Medulla oblongata (tissue), 1 donor: Measurements from ENCODE around the gene UBE2D3.
"Not testable (repeated sequence)": the region's sequence is repeated elsewhere in the genome, so short reads cannot be mapped to it uniquely, and the experiment has no call there.

ENCODE experiments used
- DNase-seq: peaks from one replicate; pipeline ENCODE4 v3.0.0-alpha.2; 2015; ENCODE audit errors: extremely low spot score

UBE2D3 gene

GRCh38 chr4:102826890-102827673 is at the start of gene UBE2D3:
Gene UBE2D3, minus strand, starts transcription at chr4:102827551. Its CDS starts 1,043 bp downstream, at chr4:102826508.
- peak; percentile 91 for DNase-seq

- no peak for DNase-seq
Observed at GRCh38 chr4:102871772-102872171, 44.4 kb upstream of the UBE2D3 start.

GRCh38 chr4:102869569-102870197 is 42.3 kb upstream of the UBE2D3 start:
- DNase-seq, result no peak

GRCh38 chr4:102868781-102869568 is 41.6 kb upstream of the UBE2D3 start, which contains the start of gene CISD2:
Gene CISD2, plus strand, starts transcription at chr4:102868992. Its CDS starts 93 bp downstream, at chr4:102869085.
- peak; percentile 93 for DNase-seq

- DNase-seq, result no peak
Observed at GRCh38 chr4:102868153-102868780, 40.9 kb upstream of the UBE2D3 start.

- DNase-seq, result no peak
Observed at GRCh38 chr4:102867278-102868152, 40.2 kb upstream of the UBE2D3 start.

GRCh38 chr4:102865327-102865726 is 38.0 kb upstream of the UBE2D3 start:
- not testable (repeated sequence) for DNase-seq

GRCh38 chr4:102862747-102863146 is 35.4 kb upstream of the UBE2D3 start:
- no peak for DNase-seq

- DNase-seq, result peak; percentile 53
Observed at GRCh38 chr4:102862016-102862415, 34.7 kb upstream of the UBE2D3 start.

GRCh38 chr4:102860611-102861324 is 33.4 kb upstream of the UBE2D3 start:
- no peak for DNase-seq

- DNase-seq, result no peak
Observed at GRCh38 chr4:102858828-102859464, 31.6 kb upstream of the UBE2D3 start.

GRCh38 chr4:102850370-102850769 is 23.0 kb upstream of the UBE2D3 start:
- DNase-seq, result no peak

GRCh38 chr4:102849579-102850104 is 22.3 kb upstream of the UBE2D3 start:
- DNase-seq, result no peak

GRCh38 chr4:102847687-102848086 is 20.3 kb upstream of the UBE2D3 start:
- DNase-seq, result no peak

- no peak for DNase-seq
Observed at GRCh38 chr4:102843938-102844337, 16.6 kb upstream of the UBE2D3 start.

- DNase-seq, result no peak
Observed at GRCh38 chr4:102843273-102843672, 15.9 kb upstream of the UBE2D3 start.

GRCh38 chr4:102842367-102842766 is 15.0 kb upstream of the UBE2D3 start:
- DNase-seq, result no peak

- DNase-seq, result no peak
Observed at GRCh38 chr4:102836596-102836995, 9.2 kb upstream of the UBE2D3 start.

GRCh38 chr4:102832667-102833066 is 5.3 kb upstream of the UBE2D3 start:
- DNase-seq, result no peak
